ENCODE results near the gene TNPO2.

TNPO2 gene

DNA sequence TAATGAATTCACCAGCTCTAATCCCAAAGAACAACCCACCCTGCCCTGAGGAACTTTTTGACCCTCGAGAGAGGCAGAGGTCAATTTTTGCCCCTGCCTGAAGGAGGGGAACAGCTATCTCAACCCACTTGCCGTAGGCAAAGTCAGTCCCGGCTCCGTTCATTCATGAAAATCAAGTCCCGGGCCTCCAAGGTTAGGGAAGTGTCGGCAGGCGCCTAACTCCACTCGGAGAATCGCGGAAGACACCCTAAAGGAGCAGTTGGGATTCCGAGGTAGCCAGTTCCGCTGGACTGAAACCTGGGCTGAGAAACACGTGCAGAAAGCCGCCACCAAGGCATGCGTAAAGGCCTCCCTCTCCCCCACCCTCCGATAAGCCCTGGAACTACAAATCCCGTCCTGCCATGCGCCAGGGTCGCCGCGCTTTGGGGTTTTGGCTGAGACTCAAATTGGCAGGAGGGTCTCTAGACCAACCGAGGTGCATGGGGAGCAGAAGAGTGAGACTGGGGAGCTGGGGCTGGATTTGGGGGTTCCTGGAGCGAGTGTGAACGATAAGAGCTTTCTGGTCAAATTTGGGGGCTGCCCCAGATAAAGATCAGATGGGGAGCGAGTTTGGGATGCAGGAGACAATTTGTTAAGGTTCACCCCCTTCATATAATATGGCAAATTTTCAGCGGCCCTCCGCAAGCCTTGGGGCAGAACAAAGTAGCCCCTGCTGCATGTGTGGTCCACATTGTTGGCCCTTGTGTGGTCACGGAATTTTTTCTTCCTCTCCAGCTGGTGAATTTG is at the start of gene TNPO2:
TNPO2 (minus strand) TSS at position 292 of the 786 bp plus-strand sequence. CDS start 2,955 bp downstream, outside the sequence.
- DNase-seq (ENCODE audit: low spot score), result peak; percentile 68

DNA sequence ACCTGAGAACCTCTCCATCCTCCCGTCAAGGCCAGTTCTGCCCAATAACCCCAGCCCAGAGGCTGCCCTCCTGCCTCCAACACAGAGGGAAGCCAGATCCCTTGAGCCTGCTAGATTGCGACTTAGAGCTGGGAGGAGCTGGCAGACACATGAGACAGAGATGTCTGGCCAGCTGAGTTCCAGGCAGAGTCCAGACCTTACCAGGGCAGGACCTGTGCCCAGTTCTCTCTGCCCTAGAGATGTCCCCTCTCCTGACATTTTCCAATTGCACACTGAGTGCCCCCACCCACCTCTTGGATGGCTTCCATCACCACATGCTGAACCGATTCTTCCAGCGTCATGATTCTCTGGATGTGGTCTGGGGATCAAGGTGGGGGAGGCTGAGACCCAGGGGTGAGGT is 48.6 kb upstream of the TNPO2 start:
- DNase-seq (ENCODE audit: low spot score), result no peak

GRCh38 chr19:12770922-12771321 is 47.2 kb upstream of the TNPO2 start:
- no peak for DNase-seq (ENCODE audit: low spot score)

DNA sequence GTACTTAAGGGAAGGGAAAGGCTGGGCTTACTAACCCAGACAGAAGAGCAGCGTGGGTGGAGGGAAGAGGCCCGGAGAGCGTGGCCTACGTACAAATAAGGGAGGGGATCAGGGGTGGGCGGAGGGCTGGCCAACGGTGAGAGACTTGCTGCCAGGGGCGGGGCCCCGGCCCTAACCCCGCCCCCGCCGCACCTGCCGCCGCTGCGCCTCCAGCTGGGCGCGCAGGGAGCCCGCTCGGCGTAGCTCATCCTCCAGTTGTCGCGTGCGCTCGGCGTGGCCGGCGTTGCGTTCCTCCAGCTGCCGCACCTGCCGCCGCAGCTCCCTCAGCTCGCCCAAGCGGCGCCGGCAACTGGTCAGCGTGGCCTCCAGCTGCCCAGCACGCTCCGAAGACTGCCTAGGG is 46.0 kb upstream of the TNPO2 start:
- DNase-seq (ENCODE audit: low spot score), result no peak

- no peak for DNase-seq (ENCODE audit: low spot score)
Observed at GRCh38 chr19:12767666-12768065, 43.9 kb upstream of the TNPO2 start.

DNA sequence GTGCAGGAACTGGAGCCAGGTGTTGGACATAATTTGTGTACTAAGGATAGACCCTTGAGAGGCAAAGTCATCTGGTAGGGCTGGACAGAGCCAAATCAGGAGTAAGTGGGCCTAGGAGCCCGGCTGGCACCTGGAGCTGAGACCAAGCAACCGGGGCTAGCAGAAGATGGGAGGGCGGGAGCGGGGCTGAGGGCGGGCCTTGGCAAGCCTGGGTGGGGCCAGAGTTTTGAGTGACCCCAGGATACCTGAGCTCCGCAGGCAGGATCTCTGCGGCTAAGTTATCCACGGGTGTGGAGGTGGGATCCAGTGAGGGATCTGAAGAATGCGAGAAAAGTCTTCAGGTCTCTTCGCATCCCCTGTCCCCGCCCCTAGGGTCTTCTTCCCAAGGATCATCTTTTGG is 43.4 kb upstream of the TNPO2 start:
- no peak for DNase-seq (ENCODE audit: low spot score)

- no peak for DNase-seq (ENCODE audit: low spot score)
Observed at GRCh38 chr19:12766051-12766521, 42.4 kb upstream of the TNPO2 start.

GRCh38 chr19:12764698-12765097 is 41.0 kb upstream of the TNPO2 start:
- no peak for DNase-seq (ENCODE audit: low spot score)

- DNase-seq (ENCODE audit: low spot score), result no peak
Observed at GRCh38 chr19:12763100-12763499, 39.4 kb upstream of the TNPO2 start.

DNA sequence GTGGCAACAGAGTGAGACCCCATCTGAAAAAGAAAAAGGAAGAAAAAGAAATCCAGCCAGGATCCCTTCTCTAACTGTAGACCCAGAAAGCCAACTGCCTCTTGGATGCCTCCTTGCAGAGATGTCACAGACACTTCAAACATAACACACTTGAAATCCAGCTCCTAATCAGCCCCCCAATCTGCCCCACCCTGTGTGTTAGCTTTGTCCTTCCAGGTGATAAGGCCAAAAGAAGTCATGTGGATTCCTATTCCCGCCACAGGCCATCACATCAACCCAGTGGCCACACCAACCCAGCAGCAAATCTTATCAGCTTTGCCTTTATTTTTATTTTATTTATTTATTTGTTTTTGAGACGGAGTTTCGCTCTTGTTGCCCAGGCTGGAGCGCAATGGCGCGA is 36.0 kb upstream of the TNPO2 start:
- DNase-seq (ENCODE audit: low spot score), result no peak

GRCh38 chr19:12757544-12758274 is 34.0 kb upstream of the TNPO2 start:
- peak; percentile 74 for DNase-seq (ENCODE audit: low spot score)

DNA sequence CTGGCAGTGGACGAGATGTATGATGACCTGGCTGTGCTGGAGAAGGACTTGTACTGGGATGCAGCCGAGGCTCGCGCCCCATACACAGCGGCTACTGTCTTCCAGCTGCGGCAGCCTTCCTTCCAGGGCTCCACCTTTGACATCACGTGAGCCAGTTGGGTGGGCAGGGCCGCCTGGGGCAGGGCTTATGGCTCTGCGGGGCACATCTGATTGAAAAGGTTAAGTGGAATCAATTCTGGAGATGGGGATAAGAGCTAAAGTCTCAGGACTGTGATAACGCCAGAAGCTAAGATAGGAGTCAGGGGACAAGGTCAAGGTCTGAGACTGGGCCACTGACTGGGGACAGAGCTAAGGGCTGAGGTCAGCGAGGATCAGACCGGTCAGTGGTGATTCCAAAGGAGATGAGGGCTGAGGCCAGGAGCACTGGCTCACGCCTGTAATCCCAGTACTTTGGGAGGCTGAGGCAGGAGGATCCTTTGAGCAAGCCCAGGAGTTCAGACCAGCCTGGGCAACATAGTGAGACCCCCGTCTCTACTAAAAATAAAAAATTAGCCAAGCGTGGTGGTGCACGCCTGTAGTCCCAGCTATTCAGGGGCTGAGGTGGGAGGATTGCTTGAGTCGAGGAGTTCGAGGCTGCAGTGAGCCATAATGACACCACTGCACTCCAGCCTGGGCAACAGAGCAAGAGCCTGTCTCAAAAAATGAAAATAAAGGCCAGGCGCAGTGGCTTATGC is 32.6 kb upstream of the TNPO2 start:
- no peak for DNase-seq (ENCODE audit: low spot score)

DNA sequence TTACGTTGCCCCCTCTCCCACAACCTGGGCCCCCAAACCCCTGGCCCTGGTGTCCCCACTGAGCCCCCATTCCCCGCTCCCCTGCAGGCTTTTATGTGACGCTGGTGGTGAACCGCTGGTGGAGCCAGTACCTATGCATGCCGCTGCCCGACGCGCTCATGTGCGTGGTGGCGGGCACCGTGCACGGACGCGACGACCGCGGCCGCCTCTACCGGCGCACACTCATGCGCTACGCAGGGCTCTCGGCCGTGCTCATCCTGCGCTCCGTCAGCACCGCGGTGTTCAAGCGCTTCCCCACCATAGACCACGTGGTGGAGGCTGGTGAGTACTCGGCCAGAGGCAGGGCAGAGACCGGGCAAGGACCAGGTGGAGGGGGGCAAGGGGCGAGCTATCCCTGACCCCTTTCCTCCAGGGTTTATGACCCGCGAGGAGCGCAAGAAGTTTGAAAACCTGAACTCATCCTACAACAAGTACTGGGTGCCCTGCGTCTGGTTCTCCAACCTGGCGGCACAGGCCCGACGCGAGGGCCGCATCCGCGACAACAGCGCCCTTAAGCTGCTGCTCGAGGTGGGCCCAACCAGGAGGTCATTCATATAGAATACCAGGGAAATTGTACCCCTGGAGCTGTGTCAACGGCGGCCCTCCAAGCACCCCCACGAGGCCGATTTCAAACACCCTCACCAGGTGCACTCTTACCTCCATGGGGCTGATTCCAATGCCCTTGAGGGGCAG is 30.9 kb upstream of the TNPO2 start:
- no peak for DNase-seq (ENCODE audit: low spot score)

- no peak for DNase-seq (ENCODE audit: low spot score)
Observed at GRCh38 chr19:12752056-12752781, 28.5 kb upstream of the TNPO2 start.

GRCh38 chr19:12751635-12752034 is 27.9 kb upstream of the TNPO2 start, which contains the start of gene BEST2:
Gene BEST2 (plus strand): TSS chr19:12751791. CDS start chr19:12752593, 802 bp downstream.
- no peak for DNase-seq (ENCODE audit: low spot score)

- DNase-seq (ENCODE audit: low spot score), result no peak
Observed at GRCh38 chr19:12750851-12751250, 27.1 kb upstream of the TNPO2 start.

DNA sequence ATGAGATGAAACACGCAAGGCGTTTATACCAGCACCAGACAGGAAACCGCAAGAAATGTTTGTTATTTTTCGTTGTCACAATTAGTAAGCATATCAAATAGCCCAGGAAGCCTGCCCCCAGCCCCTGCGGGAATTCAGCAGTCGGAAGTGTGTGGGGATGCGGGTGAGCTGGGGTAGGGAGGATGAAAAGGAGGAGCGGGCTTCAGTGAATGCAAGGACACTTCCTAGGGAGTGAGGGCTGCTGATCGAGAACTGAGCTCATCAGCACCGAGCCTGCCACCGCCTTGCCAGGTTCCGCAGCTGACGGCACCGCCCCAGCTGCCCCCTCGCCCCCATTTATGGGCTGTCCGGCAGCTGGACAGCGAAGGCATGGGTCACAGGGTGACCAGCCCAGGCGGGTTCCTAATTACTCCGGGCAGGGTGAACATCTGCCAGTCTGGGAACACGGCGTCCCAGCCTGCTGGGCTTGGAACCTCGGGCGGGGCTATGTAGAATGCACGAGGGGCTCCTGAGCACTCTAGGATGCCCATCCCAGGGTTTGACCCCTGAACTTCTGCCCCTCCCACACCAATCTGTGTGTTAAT is 26.3 kb upstream of the TNPO2 start:
- peak; percentile 25 for DNase-seq (ENCODE audit: low spot score)

- DNase-seq (ENCODE audit: low spot score), result no peak
Observed at GRCh38 chr19:12748489-12748888, 24.8 kb upstream of the TNPO2 start.

- peak; percentile 13 for DNase-seq (ENCODE audit: low spot score)
Observed at GRCh38 chr19:12745166-12745897, 21.6 kb upstream of the TNPO2 start.

DNA sequence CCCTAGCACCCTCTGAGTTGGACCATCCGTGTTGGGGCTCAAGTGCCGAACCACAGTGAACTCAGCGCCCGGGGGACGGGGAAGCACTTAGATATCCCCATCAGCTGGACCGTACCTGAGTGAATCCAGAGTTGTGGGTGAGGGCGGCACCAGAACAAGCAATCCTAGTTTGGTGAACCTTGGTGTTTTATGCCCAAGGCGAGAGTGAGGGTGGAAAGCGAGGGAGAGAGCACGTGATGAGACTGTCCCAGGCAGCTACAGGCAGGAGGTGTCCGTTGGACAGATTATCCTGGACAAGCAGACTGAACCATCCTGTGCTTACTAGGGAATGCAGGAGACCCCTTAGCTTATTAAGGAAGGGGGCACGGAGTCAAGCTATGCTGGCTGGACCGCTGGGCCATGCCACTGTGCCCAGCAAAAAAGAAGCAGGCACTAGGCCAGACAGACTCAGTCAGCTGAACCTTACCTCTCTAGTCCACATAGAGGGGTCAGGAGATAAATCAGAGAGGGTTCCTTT is 14.2 kb upstream of the TNPO2 start:
- DNase-seq (ENCODE audit: low spot score), result no peak

All from kidney tubule cell (primary cell).